K562 (cell line): ENCODE measurements around the gene SPATA17.

Source experiments
- BACH1 ChIP-seq: fragments of 200-800 bp; sonication (Bioruptor generic); IDR thresholded peaks from 2 replicates; pipeline ENCODE4 v1.6.1; 2016; ENCODE audit warnings: missing genetic modification characterization, missing compliant biosample characterization
- CTCF ChIP-seq, 3 experiments: IDR thresholded peaks in 2 of 3; conservative IDR thresholded peaks in 1 of 3; 2 replicates each; pipeline ENCODE4 v1.5.1; 2011 to 2012; ENCODE audit warnings: low read length in 3 of 3, mild to moderate bottlenecking in 3 of 3, control low read depth in 2 of 3, improper control_type of control experiment in 1 of 3, inconsistent platforms in 1 of 3, low read depth in 1 of 3, mixed read lengths in 1 of 3, moderate library complexity in 1 of 3; ENCODE audit not compliant: insufficient read depth in 2 of 3
- ZNF174 ChIP-seq: fragments of 250-450 bp; sonication (Bioruptor Pico); IDR thresholded peaks from 2 replicates; pipeline ENCODE4 v1.4.0; 2020; ENCODE audit warnings: mild to moderate bottlenecking

- TF ChIP-seq BACH1 (no peak), CTCF (IDR thresholded peaks at IDR 0.05 in 2 of 3, conservative IDR thresholded peaks at IDR 0.05 in 1 of 3; ENCODE audit: insufficient read depth in 2 of 3, low read depth in 1 of 3, low read length in 3 of 3) (no peak), ZNF174 (CRISPR knock-in tag) (no peak)
Measured at GRCh38 chr1:217888328-217888727, 257.2 kb downstream of the SPATA17 start.
